ENCODE results near the gene FOXK1. TPM values are rescaled to one million over a fixed set of nuclear protein-coding genes. Genes with fewer than 3 reads are reported as not detected.
A peak's percentile ranks its signal among the peaks of the same experiment; 100 is the strongest.

FOXK1 gene
- total RNA-seq, 1 donor from 2014 or later, result 17.6 TPM

DNA sequence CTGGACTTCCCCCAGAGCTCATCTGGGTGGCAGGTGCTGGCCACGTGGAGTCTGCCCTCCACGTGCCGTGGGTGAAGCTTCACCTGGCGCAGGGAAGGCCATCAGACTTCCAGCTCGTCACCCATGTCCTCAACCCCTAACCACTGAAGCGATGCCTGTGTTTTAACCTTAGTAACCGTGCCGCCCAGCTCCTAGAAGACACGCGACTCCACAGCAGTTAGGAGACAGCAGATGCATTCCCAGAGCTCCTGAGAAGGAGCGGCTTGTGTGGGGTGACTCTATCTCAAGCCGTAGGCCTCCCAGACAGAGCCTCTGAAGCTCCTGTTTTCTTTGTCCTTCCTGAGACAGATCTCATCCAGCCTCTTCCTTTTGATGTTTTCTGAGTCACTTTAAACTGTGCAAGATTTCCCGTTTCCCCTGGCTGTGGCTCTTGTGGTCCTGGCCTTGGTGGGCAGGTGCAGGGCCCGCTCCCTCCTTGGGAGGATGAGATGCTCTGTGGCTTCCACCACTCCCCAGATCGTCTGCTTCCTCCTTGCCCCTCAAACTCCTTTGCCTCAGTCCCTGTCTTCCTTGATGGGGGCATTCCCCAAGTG, 51.9 kb downstream of the FOXK1 start:
- H3K27me3 ChIP-seq (ENCODE audit: control insufficient read depth, insufficient read depth, low read length), result no peaks in the 10 kb centered on the region
- TF ChIP-seq CTCF (IDR thresholded peaks at IDR 0.05; ENCODE audit: insufficient read depth, low read length, severe bottlenecking), result no peak
- no peak for DNase-seq (ENCODE audit: low read depth)
- no peak for FAIRE-seq
- no peak overlapping the region for H3K4me3 ChIP-seq (ENCODE audit: low read depth, low read length)
- peaks cover 9% of the 10 kb centered on the region for H3K36me3 ChIP-seq (ENCODE audit: control insufficient read depth, insufficient read depth, low read length)

DNA sequence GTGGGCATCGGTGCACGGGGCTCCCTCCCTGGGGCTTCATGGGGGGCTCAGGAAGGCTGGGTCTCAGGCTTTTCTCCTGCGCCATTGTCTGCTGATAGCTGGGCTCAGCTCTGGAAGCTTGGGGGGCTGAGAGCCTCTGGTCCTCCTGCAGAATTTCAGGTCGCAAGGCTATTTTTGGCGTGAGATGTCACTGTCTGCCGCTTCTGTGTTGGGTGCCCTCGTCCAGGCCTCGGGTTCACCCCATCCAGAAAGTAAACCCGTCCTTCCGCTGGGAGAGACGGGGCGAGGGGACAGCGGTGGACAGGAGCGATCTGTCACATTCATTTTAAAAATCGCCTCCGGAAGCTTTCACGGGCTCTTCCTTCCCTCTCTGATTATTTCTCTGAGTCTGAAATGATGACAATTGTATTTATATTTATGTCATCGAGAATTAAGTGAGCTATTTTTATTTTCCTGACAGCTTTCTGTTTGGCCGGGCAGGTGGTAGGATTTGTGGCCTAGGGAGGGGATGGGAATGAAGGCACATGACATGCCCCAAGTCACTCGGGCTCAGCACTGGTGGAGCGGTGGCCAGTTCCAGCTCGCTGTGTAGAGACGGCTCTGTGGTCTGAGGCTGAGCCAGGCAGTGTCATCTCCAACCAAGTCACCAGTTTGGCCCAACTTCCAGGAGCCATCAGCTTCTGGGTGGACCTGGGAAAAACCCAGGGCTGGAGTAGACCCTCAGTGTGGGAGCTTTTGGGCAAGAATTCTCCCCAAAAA, 52.7 kb downstream of the FOXK1 start:
- H3K4me3 ChIP-seq (ENCODE audit: low read depth, low read length), result no peak overlapping the region
- DNase-seq (ENCODE audit: low read depth) (no peak), FAIRE-seq (no peak)
- TF ChIP-seq CTCF (IDR thresholded peaks at IDR 0.05; ENCODE audit: insufficient read depth, low read length, severe bottlenecking), result no peak
- no peaks in the 10 kb centered on the region for H3K27me3 ChIP-seq (ENCODE audit: control insufficient read depth, insufficient read depth, low read length)
- H3K36me3 ChIP-seq (ENCODE audit: control insufficient read depth, insufficient read depth, low read length), result peaks cover 8% of the 10 kb centered on the region

GRCh38 chr7:4737300-4737699, 55.2 kb downstream of the FOXK1 start:
- FAIRE-seq (peak; percentile 83), DNase-seq (ENCODE audit: low read depth) (no peak)
- Histone ChIP-seq H3K36me3 (ENCODE audit: control insufficient read depth, insufficient read depth, low read length) (peaks cover 17% of the 10 kb centered on the region), H3K27me3 (ENCODE audit: control insufficient read depth, insufficient read depth, low read length) (no peaks in the 10 kb centered on the region), H3K4me3 (ENCODE audit: low read depth, low read length) (no peak overlapping the region)
- TF ChIP-seq CTCF (IDR thresholded peaks at IDR 0.05; ENCODE audit: insufficient read depth, low read length, severe bottlenecking), result no peak

- no peak for TF ChIP-seq CTCF (IDR thresholded peaks at IDR 0.05; ENCODE audit: insufficient read depth, low read length, severe bottlenecking)
- peak overlapping the region; percentile 19 for H3K4me3 ChIP-seq (ENCODE audit: low read depth, low read length)
- H3K27me3 ChIP-seq (ENCODE audit: control insufficient read depth, insufficient read depth, low read length), result no peaks in the 10 kb centered on the region
- DNase-seq (ENCODE audit: low read depth) (peak; percentile 87), FAIRE-seq (peak; percentile 60)
- H3K36me3 ChIP-seq (ENCODE audit: control insufficient read depth, insufficient read depth, low read length), result peaks cover 18% of the 10 kb centered on the region
These were observed 56.8 kb downstream of the FOXK1 start for GRCh38 chr7:4738711-4739527.

- H3K27me3 ChIP-seq (ENCODE audit: control insufficient read depth, insufficient read depth, low read length), result no peaks in the 10 kb centered on the region
- peaks cover 18% of the 10 kb centered on the region for H3K36me3 ChIP-seq (ENCODE audit: control insufficient read depth, insufficient read depth, low read length)
- TF ChIP-seq CTCF (IDR thresholded peaks at IDR 0.05; ENCODE audit: insufficient read depth, low read length, severe bottlenecking), result peak; percentile 61
- no peak for FAIRE-seq
- peak; percentile 46 for DNase-seq (ENCODE audit: low read depth)
- H3K4me3 ChIP-seq (ENCODE audit: low read depth, low read length), result no peak overlapping the region
These were observed 57.5 kb downstream of the FOXK1 start for GRCh38 chr7:4739528-4739992.

Measured in bronchial epithelial cell (primary cell).